ENCODE results near the gene WNK2. TPM values are rescaled to one million over a fixed set of nuclear protein-coding genes. Genes with fewer than 3 reads are reported as not detected.
A peak's percentile ranks its signal among the peaks of the same experiment; 100 is the strongest.

The WNK2 gene
- total RNA-seq, 1 donor from 2014 or later, result 336 TPM

- H3K4me1 Mint-ChIP-seq (ENCODE audit: low read depth, unreplicated experiment), result peaks cover 11% of the 10 kb centered on the region
- peaks cover 13% of the 10 kb centered on the region for H3K9me3 Mint-ChIP-seq (ENCODE audit: unreplicated experiment)
- no peak overlapping the region for H3K4me3 Mint-ChIP-seq (ENCODE audit: unreplicated experiment)
- peaks cover 5% of the 10 kb centered on the region for H3K27me3 Mint-ChIP-seq (ENCODE audit: unreplicated experiment)
- no peak overlapping the region for H3K27ac Mint-ChIP-seq (ENCODE audit: unreplicated experiment)
- TF ChIP-seq CTCF (IDR thresholded peaks at IDR 0.05; ENCODE audit: partially characterized antibody, unreplicated experiment), result no peak
- no peak for DNase-seq
- H3K36me3 Mint-ChIP-seq (ENCODE audit: unreplicated experiment), result no peaks in the 10 kb centered on the region
Measured at GRCh38 chr9:93324191-93324834, 140.4 kb downstream of the WNK2 start.

- H3K9me3 Mint-ChIP-seq (ENCODE audit: unreplicated experiment), result peaks cover 13% of the 10 kb centered on the region
- peaks cover 11% of the 10 kb centered on the region for H3K4me1 Mint-ChIP-seq (ENCODE audit: low read depth, unreplicated experiment)
- DNase-seq, result no peak
- H3K36me3 Mint-ChIP-seq (ENCODE audit: unreplicated experiment), result no peaks in the 10 kb centered on the region
- no peak overlapping the region for H3K4me3 Mint-ChIP-seq (ENCODE audit: unreplicated experiment)
- peaks cover 5% of the 10 kb centered on the region for H3K27me3 Mint-ChIP-seq (ENCODE audit: unreplicated experiment)
- peak overlapping the region; percentile 82 for H3K27ac Mint-ChIP-seq (ENCODE audit: unreplicated experiment)
- TF ChIP-seq CTCF (IDR thresholded peaks at IDR 0.05; ENCODE audit: partially characterized antibody, unreplicated experiment), result no peak
Measured at GRCh38 chr9:93325307-93326035, 141.5 kb downstream of the WNK2 start.

- H3K9me3 Mint-ChIP-seq (ENCODE audit: unreplicated experiment), result peaks cover 13% of the 10 kb centered on the region
- H3K27ac Mint-ChIP-seq (ENCODE audit: unreplicated experiment), result no peak overlapping the region
- H3K4me1 Mint-ChIP-seq (ENCODE audit: low read depth, unreplicated experiment), result peaks cover 11% of the 10 kb centered on the region
- DNase-seq, result no peak
- no peak for TF ChIP-seq CTCF (IDR thresholded peaks at IDR 0.05; ENCODE audit: partially characterized antibody, unreplicated experiment)
- H3K36me3 Mint-ChIP-seq (ENCODE audit: unreplicated experiment), result no peaks in the 10 kb centered on the region
- H3K4me3 Mint-ChIP-seq (ENCODE audit: unreplicated experiment), result no peak overlapping the region
- H3K27me3 Mint-ChIP-seq (ENCODE audit: unreplicated experiment), result peaks cover 5% of the 10 kb centered on the region
Measured at GRCh38 chr9:93326056-93326455, 142.1 kb downstream of the WNK2 start.

- Mint-ChIP-seq H3K27ac (ENCODE audit: unreplicated experiment) (no peak overlapping the region), H3K36me3 (ENCODE audit: unreplicated experiment) (no peaks in the 10 kb centered on the region)
- no peak for DNase-seq
Measured at GRCh38 chr9:93326654-93327053, 142.7 kb downstream of the WNK2 start.

More at GRCh38 chr9:93326654-93327053, 142.7 kb downstream of the WNK2 start:
- H3K4me1 Mint-ChIP-seq (ENCODE audit: low read depth, unreplicated experiment), result peaks cover 11% of the 10 kb centered on the region
- peaks cover 13% of the 10 kb centered on the region for H3K9me3 Mint-ChIP-seq (ENCODE audit: unreplicated experiment)
- H3K27me3 Mint-ChIP-seq (ENCODE audit: unreplicated experiment), result peaks cover 5% of the 10 kb centered on the region
- no peak for TF ChIP-seq CTCF (IDR thresholded peaks at IDR 0.05; ENCODE audit: partially characterized antibody, unreplicated experiment)
- no peak overlapping the region for H3K4me3 Mint-ChIP-seq (ENCODE audit: unreplicated experiment)
